ENCODE data around the gene PNMA6F. TPM values are rescaled to one million over a fixed set of nuclear protein-coding genes. Genes with fewer than 3 reads are reported as not detected.
A peak's percentile ranks its signal among the peaks of the same experiment; 100 is the strongest.

The PNMA6F gene
- not detected for polyA plus RNA-seq (ENCODE audit: insufficient read length)

DNA sequence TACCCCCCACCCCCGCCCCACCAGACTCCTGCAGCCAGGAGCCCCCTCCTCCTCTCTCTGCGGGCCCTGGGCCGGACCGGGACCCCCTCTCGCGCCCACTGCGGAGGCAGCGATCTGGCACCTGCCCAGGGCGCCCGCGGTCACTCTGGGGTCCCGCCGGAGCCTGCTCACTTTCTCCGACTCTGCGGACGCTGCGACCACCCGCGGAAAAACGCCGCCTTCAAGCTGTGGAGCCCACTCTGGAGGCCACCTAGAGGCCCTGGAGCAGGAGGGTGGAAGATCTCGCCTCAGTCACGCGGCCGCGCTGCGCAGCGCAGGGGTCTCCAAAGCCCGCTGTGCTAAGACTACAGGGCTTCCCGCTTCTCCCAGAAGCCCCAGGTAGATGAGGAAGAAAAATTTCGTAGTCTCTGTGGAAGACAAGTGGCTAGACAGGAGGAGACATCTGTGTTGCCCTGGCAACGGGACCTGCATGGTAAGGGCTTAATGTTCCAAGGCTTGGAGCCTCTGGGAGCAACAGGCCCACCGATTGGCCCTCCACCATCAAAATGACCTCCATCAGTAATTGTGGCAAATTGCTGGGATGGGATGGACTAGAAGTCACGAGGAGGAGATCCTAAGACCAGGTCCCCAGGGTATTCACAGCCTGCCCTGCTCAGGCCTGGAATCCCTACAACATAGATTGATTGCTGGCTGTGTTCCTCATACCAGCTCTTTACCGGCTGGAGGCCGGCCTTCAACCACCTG lies at the start of gene PNMA6F:
Gene PNMA6F (minus strand): TSS at position 387 of the 744 bp plus-strand sequence. CDS start 1,093 bp downstream, outside the sequence.
- DNase-seq = no peak

DNA sequence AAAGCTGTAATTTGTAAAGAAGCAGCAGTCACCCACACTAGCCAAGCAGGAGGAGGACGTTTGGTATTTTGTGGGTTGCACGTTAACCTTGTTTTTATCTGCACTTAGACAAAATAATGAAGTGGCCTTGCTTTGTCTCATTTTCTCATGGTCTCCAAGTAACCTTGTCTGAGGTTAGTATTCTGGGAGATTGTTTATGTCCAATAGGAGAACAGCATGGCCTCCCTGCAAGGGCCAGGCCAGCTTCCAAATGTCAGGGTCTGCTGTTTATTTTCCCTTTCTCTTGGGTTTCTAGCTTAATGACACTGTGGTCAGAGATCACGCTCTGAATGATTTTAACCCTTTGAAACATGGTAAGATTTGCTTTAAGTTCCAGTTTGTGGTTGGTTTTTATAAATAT lies 49.7 kb upstream of the PNMA6F start:
- DNase-seq = no peak

DNA sequence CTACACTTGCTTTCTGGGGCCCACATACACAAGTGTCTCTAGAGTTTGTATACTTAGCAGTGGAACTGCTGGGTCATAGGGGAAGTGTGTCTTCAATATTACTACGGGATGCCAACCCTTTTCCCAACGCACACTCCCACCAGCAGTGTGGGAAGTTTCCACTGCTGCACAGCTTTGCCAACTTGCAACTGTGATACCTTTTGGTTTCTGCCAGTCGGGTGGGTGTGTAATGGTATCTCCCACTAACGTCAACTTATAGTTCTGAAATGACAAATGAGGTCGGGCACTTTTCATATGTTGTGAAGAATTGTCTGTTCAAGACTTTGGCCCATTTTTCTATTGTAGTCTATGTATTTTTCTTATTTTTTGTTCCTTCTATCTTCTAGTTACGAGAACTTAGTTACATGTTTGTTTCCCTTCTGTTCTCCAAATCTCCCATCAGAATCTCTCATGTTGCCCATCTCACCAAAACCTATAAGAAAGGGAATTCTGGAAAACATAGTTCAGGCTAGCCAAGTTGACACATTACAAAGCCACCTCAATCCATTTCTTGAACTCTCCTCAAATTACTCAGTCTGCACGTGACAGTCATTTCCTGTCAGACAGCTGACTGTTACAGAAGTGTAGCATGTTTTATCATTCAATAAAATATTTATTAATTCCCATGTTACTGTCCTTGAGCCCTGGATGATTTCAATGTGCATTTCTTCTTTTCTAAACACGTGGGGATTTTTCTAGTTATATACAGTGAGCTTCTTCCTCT lies 48.9 kb upstream of the PNMA6F start:
- no peak for DNase-seq

DNA sequence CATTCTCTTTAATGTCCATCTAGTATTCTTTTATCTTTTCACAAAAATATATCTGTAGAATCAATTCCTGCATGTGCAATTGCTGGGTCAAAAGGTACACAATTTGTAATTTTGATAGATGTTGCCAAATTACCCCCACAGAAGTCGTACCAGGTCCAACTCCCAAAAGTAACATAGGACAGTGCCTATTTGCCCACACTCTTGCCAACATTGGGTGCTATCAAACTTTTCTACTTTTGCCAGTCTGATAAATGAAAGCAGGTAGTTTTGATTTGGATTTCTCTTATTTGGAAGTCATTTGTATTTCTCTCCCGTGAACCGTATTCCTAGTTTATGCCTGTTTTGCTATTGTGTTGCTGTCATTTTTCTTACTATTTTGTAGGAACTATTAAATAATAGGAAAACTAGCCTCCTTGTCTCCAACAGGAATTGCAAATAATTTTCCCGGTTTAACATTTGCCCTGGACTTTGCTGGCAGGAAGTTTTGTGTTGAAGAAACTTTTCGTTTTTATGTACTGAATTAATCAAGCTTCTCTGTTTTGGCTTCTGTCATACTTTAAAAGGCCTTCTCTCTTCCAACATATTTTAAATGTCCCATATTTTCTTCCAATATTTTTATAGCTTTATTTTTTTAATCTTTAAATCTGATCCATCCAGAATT lies 45.4 kb upstream of the PNMA6F start:
- DNase-seq = no peak

DNA sequence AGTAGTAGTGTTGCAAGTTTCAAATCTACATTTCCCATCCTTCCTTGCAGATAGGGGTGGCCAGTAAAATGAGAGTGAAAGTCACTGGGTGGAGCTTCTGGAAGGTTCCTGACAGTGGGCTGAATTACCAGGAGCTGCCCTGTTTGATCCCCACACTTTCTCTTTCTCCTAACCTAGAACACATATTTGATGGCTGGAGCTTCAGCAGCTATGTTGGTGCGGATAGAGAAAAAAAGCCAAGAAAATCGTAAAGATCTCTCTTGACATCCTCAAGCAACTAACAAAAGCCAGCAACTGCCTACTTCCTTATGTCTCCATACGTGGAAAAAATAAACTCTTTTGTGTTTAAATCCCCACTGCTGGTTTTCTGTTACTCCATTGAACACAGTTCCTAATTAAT lies 44.6 kb upstream of the PNMA6F start:
- DNase-seq = no peak

DNA sequence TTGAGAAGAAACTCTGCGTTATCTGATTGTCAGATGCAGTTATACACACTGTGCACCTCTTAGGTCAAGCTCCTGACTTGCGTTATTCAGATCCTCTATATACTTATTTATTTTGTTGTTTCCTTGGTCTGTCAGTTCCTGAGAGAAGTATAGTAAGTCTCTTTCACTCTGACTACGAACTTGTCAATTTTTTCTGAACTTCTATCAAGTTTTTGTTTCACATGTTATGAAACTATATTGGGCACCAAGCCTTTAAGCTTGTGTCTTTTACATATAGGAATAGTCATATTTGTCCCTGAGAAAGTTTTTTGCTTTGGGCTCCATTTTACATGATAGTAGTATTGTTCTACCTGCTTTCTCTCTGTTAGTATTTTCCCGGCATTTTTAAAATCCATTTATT lies 44.1 kb upstream of the PNMA6F start:
- no peak for DNase-seq

DNA sequence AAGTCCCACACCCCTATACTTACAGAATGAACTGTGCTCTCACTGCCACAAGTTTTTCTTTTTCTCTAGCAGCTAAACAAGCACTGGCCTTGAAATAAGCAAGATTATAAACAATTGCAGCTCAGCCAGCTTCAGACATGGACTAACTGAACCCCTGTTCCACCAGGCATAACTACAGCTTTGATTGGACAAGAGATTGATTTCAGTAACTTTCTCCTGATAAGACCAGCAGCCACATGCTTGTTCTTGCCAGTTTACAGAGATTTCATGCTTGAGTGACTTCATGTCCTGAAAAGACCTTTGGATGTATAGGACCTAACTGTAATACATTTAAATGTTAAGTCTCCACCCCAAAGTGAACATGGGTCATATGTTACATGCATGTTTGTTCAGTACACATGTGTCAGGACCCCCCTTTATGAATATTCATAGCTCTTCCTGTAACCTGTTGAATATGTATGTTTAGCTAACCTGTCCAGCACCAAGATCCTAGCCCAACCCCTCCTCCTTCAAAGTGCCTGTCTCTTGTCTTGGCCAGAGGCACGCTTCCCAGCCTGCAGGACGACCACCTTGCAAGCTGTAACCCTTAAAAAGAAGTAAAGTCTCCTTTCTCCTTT lies 40.3 kb upstream of the PNMA6F start:
- no peak for DNase-seq

DNA sequence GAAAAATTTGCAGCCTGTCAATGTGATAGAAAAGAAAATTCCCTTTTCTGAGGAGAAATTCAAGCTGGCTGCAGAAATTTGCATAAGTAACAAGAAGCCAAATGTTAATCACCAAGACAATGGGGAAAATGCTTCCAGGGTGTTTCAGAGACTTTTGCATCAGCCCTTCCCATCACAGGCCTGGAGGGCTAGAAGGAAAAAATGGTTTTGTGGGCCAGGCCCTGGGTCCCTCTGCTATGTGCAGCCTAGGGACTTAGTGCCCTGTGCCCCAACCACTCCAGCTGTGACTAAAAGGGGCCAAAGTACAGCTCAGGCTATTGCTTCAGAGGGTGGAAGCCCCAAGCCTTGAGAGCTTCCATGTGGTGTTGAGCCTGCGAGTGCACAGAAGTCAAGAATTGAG lies 36.3 kb upstream of the PNMA6F start:
- no peak for DNase-seq

DNA sequence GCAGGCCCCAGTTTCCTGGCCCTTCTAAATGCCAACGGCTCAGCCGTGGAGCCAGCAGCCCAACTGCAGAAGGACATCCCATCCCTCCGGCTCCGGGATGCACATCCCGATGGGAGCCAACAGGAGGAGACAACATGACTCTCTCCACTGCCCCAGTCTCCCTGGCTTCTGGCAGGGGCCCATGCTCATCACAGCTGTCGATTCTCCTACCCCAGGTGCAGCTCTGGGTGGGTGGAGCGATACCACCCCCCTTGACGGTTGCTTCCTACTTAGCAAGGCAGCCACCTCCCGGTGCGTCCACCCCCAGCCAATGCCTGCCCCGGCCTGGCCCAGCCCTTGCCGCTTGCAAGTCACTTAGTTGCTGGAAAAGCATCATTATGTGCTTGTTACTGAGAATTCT lies 31.8 kb upstream of the PNMA6F start:
- no peak for DNase-seq

DNA sequence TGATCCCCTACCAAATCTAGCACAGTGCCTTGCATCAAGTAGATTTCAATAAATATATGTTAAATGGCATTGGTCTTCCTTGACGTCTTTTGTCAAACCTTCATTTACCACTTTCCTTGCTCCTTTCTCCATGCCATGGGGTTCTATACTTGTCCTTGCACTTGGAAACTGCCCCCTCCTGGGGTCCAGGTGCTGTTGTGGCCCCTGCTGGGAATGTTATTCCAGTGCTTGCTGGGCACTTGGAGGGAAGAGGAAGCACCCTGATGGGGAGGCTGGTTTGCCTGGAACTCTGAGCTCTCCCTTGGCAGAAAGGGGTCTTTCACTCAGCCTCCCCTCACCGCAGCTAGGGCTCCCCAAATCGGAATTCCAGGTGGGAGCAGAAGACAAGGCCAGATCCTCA lies 31.3 kb upstream of the PNMA6F start:
- DNase-seq = no peak

DNA sequence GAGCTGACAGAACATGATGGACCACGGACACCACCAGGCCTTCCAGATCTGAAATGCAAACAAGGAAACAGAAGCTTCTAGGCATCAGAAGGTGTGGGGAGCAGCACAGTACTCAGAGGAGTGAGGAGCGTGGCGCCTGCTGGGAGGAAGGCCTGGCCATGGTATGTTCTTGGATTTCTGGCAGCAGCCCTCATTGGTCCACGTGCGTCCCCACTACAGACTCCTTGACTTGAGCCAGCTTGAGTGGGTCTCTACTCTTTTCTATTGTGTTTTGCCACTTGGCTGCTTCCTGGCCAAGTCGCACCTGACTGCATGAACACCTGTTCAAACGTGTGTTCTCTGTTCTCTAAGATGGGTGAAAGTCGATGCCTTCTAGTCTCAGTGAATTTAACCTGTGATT lies 30.4 kb upstream of the PNMA6F start:
- no peak for DNase-seq

DNA sequence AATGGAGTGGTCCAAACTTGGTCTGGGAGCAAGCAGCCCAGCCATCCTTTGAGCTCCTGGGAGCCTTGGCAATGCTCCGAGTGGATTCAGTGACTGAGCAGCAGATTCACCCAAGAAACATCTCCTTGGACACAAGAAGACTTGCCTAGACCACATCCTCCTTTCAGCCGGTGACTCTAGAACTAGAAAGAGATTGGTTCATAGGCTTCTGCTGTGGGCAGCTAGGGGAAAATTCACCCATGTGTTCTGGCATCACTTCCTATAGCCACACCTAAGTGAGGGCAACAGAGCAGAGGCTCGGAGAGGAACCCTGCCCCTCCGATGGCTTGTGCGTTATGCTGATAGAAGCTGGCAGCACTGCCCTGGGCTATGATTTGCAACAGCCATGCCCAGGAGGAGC lies 28.4 kb upstream of the PNMA6F start:
- no peak for DNase-seq

DNA sequence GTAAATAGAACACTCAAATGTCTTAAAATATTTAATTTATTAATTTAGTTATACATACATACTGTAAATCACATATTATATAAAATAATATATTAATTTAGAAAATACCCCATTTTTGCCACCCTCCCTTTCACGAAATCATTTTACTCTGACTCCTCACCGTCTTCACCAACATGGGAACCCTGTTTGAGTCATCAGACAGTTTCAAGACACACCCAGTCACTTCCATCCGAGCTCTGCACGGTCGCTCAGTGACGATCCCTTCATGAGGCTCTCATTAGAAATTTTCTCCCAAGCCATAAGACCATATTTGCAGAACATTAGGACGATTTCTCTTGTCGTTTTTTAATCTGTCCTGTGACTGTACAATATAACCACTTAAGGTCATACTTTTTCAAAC lies 26.9 kb upstream of the PNMA6F start:
- DNase-seq = no peak

DNA sequence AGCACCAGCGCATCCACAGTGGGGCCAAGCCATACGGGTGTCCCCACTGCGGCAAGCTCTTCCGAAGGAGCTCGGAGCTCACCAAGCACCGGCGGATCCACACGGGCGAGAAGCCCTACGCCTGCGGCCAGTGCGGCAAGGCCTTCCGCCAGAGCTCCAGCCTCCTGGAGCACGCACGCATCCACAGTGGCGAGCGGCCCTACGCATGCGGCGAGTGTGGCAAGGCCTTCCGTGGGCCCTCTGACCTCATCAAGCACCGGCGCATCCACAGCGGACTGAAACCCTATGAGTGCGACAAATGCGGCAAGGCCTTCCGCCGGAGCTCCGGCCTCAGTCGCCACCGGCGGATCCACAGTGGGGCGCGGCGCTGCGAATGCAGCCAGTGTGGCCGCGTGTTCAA lies 26.0 kb upstream of the PNMA6F start:
- no peak for DNase-seq

DNA sequence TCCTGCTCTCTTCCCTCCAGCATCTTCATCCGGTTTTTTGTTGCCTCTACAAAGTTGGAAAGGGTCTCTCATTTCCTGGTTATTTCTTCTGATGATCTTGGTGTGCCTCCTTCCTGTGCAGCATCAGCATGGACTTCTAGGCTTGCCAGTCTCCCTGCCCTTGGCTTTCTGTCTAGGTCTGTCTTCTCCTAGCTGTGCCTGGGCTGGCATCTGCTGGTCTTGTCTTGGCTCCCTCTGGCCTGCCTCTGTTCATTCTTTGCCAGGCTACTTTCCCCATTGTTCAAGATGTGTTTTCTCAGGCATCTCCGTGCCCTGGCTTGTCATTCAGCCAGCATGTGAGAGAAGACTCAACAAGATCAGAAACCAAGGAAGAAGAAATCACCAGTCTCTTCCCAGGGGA lies 22.1 kb upstream of the PNMA6F start:
- DNase-seq = no peak

DNA sequence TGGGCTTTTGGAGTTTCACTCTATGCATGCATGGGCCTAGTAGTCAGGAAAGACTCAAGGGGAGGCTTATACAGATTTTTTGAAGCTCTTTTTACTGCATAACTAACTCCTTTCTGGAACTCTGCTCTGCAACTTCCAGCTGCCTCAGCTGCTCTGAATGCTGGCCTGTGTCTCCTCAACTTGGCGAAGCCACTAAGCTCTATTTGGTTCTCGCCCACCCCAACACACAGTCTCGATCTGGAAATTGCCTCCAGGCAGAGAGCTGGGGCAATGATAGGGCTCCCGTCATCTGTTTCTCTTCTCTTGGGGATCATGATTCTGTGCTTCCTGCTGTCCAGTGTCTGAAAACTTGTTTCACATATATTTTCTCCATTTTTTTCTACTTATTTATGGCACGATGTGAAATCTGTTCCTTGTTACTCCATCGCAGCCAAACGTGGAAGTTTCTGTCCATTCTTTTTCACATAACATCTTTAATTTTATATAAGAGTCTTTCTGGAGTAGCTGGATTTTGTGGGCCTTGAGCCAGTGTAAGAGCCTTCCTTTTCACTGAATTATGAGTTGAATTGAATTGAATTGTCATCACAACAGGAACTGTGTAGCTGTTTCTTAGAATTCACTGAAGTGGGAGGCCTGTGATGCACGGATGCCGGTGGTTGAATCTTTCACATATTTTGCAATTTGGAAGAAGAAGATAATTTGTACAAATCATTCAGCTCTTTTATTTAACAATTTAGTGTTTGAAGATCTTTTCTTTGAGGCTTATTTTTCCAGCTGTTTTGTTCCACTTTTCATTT lies 21.4 kb upstream of the PNMA6F start:
- DNase-seq = peak; percentile 15

DNA sequence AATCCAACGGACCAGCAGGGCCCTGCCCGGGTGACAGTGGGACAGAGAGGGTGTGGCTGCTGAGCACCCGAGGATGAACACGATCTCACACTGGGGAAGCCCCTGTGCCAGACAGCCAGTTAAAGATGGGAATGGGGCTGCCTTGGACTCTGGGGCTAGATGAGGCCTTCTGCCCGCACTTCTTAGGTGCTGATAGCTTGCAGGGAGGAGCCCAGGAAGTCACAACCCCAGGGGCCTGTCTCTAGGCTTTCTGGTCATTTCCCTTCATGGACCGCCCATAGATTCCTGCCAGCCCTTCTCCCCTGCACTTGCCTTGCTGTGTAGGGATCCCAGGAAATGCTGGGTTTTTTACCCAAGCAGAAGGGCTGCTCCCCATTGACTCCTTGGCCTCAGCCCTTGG lies 18.5 kb upstream of the PNMA6F start:
- DNase-seq = no peak

DNA sequence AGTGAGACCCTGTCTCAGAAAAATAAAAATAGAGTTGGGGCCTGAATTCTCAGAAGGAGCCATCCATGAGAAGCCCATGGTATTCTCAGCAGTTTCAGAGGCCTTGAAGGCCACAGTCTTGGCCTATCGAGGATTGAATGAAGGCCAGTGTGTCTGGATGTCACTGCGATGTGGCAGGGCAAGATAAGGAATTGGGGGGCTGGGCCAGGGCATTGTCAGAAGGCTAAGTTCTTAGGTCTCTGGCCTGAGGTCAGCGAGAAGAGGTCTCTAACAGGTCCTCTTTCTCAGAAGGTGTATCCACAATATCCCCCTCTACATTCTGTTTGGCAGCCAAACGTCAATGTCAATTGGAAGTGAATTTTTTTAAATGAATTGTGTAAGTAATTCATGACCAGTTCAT lies 18.1 kb upstream of the PNMA6F start:
- DNase-seq = no peak

DNA sequence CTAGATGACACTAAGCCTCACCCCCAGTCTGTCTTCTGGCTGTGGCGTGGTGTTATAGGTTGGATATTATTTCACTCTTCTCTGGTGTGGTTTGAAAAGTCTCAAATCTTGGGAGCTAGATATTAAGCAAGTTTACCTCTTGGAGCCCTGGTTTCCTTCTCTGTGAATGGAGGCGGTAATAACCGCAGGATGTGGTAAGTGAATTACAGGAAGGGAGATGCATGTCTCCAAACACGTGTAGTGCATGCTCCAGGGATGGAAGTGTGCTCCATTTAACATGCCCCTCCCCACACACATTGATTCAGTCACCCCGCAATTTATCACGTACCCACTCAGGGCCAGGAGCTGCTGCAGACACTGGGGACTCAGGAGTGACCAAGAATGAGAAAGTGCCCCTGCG lies 17.3 kb upstream of the PNMA6F start:
- DNase-seq = no peak

DNA sequence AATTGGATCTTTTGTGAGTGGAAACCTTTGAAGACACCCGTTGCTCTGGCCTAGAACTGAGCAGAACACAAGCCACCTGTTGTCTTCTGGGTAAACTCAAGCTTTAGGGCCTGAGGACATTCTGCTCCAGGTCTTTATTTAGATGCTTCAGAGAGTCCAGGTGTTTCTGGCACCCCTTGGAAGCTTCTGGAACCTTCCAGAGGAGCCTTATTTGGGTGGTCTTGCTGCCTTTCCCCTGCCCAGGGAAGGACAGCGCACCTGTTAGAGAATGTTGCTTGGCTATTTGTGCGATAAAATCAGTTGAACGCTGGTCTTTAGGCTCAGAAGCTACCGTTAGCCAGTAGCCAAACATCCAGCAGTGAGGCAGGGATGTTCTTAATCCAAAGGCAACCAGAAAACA lies 15.4 kb upstream of the PNMA6F start:
- DNase-seq = no peak

DNA sequence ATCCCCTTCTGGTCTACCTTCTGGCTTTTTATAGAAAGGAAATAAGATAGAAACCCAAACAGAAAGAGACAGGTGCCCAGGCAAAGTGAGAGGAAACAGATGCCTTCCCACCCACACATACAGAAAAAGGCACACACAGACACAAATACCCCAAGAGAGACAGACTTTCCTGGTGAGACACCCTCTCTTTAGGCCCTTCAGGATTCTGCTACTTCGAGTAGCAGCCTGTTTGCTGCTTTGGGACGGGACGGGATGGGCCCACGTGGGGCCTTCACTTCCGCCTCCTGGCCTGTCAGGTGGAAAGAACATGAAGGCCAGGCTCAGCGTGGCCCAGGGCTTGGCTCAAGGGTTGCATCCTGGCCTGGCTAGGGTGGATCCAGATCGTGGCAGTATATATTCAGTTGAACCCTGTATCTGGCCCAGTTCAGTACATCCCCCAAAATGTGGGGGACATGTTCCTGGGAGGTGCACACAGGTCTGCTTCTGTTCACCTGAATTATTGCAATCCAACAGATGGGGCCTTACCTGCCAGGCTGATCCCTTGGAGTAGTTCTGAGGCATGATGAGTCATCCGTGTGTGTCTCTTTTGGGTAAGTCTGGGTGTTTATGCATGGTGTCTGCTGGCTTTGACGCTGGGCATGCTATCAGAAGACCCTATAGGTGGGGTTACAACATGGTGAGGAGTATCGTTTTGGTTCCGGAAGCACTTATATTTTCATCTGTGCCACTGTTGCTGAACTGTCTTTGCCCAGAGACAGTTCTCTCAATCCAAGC lies 14.7 kb upstream of the PNMA6F start:
- DNase-seq = no peak
